ENCODE data around the gene CD22. TPM values are rescaled to one million over a fixed set of nuclear protein-coding genes. Genes with fewer than 3 reads are reported as not detected.

Gene CD22
- total and polyA plus RNA-seq, 2 of the 4 experiments (the other 2 are of a cell fraction) = 0.18 to 0.22 TPM

DNA sequence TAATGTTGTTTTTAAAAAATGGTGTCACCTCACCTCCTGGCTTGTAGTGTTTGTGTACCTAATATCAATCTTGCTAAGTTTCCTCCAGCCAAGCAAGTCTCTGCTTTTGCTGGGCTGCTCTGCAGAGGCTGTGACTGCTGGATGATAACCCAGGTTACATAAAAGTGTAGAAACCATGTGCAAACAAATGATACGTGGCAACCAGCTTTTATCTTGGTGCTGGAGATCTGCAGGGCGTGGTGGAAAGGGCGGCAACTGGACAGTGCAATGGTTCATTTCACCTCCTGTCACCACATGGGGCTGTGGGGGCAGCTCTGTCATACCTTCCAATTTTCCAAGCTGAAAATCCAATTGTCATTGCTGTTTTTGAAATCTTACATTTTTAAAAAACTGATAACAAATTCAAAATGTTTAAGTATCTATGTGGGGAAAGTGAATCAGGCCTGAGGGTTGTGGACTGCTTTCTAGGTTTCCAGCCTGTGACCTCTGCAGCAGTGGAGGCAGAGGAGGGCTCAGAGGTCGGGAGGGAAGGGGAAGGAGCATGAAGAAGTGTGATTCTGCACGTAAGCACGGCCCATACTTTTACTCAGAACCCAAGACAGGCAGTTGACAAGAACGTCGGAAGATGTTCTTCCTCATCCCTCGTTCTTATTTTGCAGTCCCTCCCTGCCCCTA lies 51.6 kb downstream of the CD22 start:
- Histone ChIP-seq H4K8ac (ENCODE audit: low read depth in 2 of 2, low read length in 2 of 2) (no peak overlapping the region), H2AK9ac (replicated peaks; ENCODE audit: low read depth, low read length, poor library complexity) (no peak overlapping the region), H4K20me1 (ENCODE audit: insufficient read depth, low read length) (no peaks in the 10 kb centered on the region), H3K27me3 (ENCODE audit: control insufficient read depth, insufficient read depth, low read length) (peaks cover 4% of the 10 kb centered on the region), H2BK5ac (ENCODE audit: low read depth, low read length, poor library complexity, severe bottlenecking) (no peak overlapping the region), H2BK20ac (ENCODE audit: low read depth, low read length) (no peak overlapping the region), H2AK5ac (ENCODE audit: low read depth, low read length) (no peak overlapping the region), H3K14ac (replicated peaks; ENCODE audit: low read depth, low read length) (no peak overlapping the region), H3K9me3 (ENCODE audit: control insufficient read depth, insufficient read depth, low read length) (peaks cover 3% of the 10 kb centered on the region), H3K4me1 (ENCODE audit: control insufficient read depth, insufficient read depth, low read length) (no peaks in the 10 kb centered on the region), H2AFZ (replicated peaks; ENCODE audit: low read length, poor library complexity) (peak overlapping the region; percentile 21), H3K79me1 (ENCODE audit: low read depth in 1 of 2, low read length in 2 of 2) (no peaks in the 10 kb centered on the region), H3K4ac (ENCODE audit: low read depth, low read length) (no peak overlapping the region), H3K27ac (ENCODE audit: insufficient read depth, low read length) (no peak overlapping the region), H3K23ac (ENCODE audit: low read depth, low read length) (no peak overlapping the region), H3K4me3 (ENCODE audit: insufficient read depth, low read depth, low read length) (no peak overlapping the region), H3K18ac (ENCODE audit: low read depth, low read length) (no peak overlapping the region), H3K4me2 (ENCODE audit: low read depth, low read length) (no peak overlapping the region), H3K9me1 (ENCODE audit: insufficient read depth, low read length) (no peaks in the 10 kb centered on the region), H4K91ac (ENCODE audit: insufficient read depth, low read depth, low read length) (no peak overlapping the region), H2BK15ac (ENCODE audit: low read depth, low read length) (no peak overlapping the region), H3K56ac (ENCODE audit: extremely low read depth, insufficient read depth, low read length) (no peak overlapping the region), H3K9ac (ENCODE audit: low read depth, low read length) (no peak overlapping the region), H3K36me3 (ENCODE audit: control insufficient read depth, insufficient read depth, low read length) (no peaks in the 10 kb centered on the region), H2BK120ac (ENCODE audit: low read depth, low read length) (no peak overlapping the region), H4K5ac (ENCODE audit: low read depth, low read length) (no peak overlapping the region)
- no peak for DNase-seq
- ChIA-PET POLR2A (ENCODE audit: unreplicated experiment) (no interaction called here), CTCF (no interaction called here)
- dilution Hi-C loops (cut with HindIII; ENCODE audit: low sequenced_read_pairs, unreplicated experiment) (no loop called here), intact Hi-C loops (cut with micrococcal nuclease) (no loop called here), in situ Hi-C loops (cut with MboI; ENCODE audit: low sequenced_read_pairs) (no loop called here)
- ATAC-seq (ENCODE audit: low read depth) = no peak
- 40% methylated on average over 2 of the region's 9 CpGs; no CpG with 5 or more reads in 1 of the 2 experiments for WGBS, 2 experiments (ENCODE audit: extremely low coverage in 2 of 2, insufficient read length in 1 of 2)
- BruUV-seq (replicated peaks) = no TSS peak
- no peak for TF ChIP-seq NFE2L2 (IDR thresholded peaks at IDR 0.05; ENCODE audit: low read depth, low read length)
- TF ChIP-seq, protein P1, sequence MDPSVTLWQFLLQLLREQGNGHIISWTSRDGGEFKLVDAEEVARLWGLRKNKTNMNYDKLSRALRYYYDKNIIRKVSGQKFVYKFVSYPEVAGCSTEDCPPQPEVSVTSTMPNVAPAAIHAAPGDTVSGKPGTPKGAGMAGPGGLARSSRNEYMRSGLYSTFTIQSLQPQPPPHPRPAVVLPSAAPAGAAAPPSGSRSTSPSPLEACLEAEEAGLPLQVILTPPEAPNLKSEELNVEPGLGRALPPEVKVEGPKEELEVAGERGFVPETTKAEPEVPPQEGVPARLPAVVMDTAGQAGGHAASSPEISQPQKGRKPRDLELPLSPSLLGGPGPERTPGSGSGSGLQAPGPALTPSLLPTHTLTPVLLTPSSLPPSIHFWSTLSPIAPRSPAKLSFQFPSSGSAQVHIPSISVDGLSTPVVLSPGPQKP (IDR thresholded peaks at IDR 0.05; ENCODE audit: borderline replicate concordance, low read depth, low read length) = no peak
- no peak for TF ChIP-seq CTCF (conservative IDR thresholded peaks at IDR 0.05; ENCODE audit: low read depth, low read length)
- TF ChIP-seq CEBPB (IDR thresholded peaks at IDR 0.05; ENCODE audit: low read depth, low read length) = no peak
- TF ChIP-seq FOS (IDR thresholded peaks at IDR 0.05; ENCODE audit: low read depth, low read length) = no peak
- no peak for TF ChIP-seq USF2 (IDR thresholded peaks at IDR 0.05; ENCODE audit: low read depth, low read length)
- TF ChIP-seq POLR2A (IDR thresholded peaks at IDR 0.05; ENCODE audit: low read depth, low read length) = no peak
- TF ChIP-seq RCOR1 (IDR thresholded peaks at IDR 0.05; ENCODE audit: insufficient replicate concordance, low read length) = no peak
- TF ChIP-seq RFX5 (IDR thresholded peaks at IDR 0.05; ENCODE audit: low read depth, low read length) = no peak
- no peak for TF ChIP-seq CHD1 (IDR thresholded peaks at IDR 0.05; ENCODE audit: low read depth, low read length)
- TF ChIP-seq RAD21 (IDR thresholded peaks at IDR 0.05; ENCODE audit: low read length) = no peak
- no peak for TF ChIP-seq MXI1 (IDR thresholded peaks at IDR 0.05; ENCODE audit: borderline replicate concordance, low read depth, low read length)
- TF ChIP-seq MAFK (IDR thresholded peaks at IDR 0.05; ENCODE audit: low read depth, low read length) = no peak
- no peak for TF ChIP-seq SMC3 (IDR thresholded peaks at IDR 0.05; ENCODE audit: low read depth, low read length)
- TF ChIP-seq BHLHE40 (IDR thresholded peaks at IDR 0.05; ENCODE audit: low read depth, low read length) = no peak
- TF ChIP-seq MAZ (IDR thresholded peaks at IDR 0.05; ENCODE audit: borderline replicate concordance, low read depth, low read length) = no peak

Data from IMR-90 (cell line).